IPS-18c (cell line): Measurements from ENCODE around the gene DDX47.
"Not testable (repeated sequence)": the region's sequence is repeated elsewhere in the genome, so short reads cannot be mapped to it uniquely, and the experiment has no call there.

Source experiments
- H3K4me3 ChIP-seq: 2 replicates; pipeline ENCODE4 v1.7.0; 2013; ENCODE audit warnings: low read depth, mild to moderate bottlenecking, low read length, moderate library complexity; ENCODE audit not compliant: insufficient read depth
- H3K9me3 ChIP-seq: one replicate; pipeline ENCODE4 v1.6.1; 2013; ENCODE audit warnings: mild to moderate bottlenecking, low read length, moderate library complexity; ENCODE audit not compliant: control insufficient read depth, insufficient read depth

The DDX47 gene

GRCh38 chr12:12811343-12811742 is 1.8 kb upstream of the DDX47 start:
- Histone ChIP-seq H3K9me3 (no peaks in the 10 kb centered on the region), H3K4me3 (no peak overlapping the region)

- H3K4me3 ChIP-seq, result no peak overlapping the region
Observed at GRCh38 chr12:12812174-12812573, 972 bp upstream of the DDX47 start.

GRCh38 chr12:12812618-12813119 is 477 bp upstream of the DDX47 start:
- no peaks in the 10 kb centered on the region for H3K9me3 ChIP-seq
- H3K4me3 ChIP-seq, result no peak overlapping the region

More at GRCh38 chr12:12812174-12812573, 972 bp upstream of the DDX47 start:
- no peaks in the 10 kb centered on the region for H3K9me3 ChIP-seq

- Histone ChIP-seq H3K4me3 (no peak overlapping the region), H3K9me3 (no peaks in the 10 kb centered on the region)
Observed at GRCh38 chr12:12817616-12818015, 4.5 kb downstream of the DDX47 start.

GRCh38 chr12:12818701-12819100 is 5.6 kb downstream of the DDX47 start:
- Histone ChIP-seq H3K9me3 (no peaks in the 10 kb centered on the region), H3K4me3 (no peak overlapping the region)

DNA sequence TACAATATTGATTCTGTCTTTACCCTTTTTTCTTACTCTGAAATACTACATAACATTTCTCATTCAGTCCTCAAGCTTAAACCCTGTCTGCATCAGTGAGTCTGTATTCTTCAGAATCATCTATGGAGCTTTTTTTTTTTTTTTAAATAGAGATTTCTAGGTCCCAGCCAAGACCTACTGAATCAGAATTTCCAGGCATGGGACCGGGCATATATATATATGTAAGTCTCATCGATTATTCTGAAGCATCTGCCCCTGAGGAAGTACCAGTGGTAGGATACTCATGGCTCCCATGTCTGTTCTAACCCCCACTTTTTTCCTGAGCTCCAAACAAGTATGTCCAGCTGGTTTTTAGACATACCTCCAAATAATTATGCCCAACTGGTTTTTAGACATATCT is 6.1 kb downstream of the DDX47 start:
- H3K9me3 ChIP-seq, result no peaks in the 10 kb centered on the region
- no peak overlapping the region for H3K4me3 ChIP-seq

DNA sequence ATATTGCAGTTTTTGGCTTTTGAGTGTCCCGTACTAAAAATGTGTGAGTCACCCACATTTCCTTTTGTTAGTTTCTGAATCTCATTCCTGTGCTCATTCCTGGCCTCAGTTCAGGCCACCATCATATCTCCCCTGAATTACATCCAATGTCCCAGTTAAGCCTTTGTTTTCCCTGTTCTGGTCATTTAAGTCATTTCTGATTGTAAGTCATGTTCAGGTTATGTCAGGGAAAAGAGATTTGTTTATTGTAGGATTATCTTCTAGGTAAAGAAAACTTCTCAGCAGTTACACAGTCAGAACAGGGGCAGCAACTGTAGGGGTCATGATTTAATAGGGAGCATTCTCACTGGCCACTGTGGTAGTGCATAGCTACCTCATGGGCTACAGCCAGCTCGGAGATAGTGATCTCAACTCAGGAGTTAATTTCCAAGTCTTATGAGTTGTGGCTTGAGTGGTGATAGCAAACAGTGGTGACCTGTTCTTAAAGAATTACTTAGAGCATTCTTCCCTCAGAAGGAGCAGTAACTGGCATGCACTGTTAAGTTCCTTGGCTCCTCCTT is 6.7 kb downstream of the DDX47 start:
- Histone ChIP-seq H3K4me3 (no peak overlapping the region), H3K9me3 (no peaks in the 10 kb centered on the region)

GRCh38 chr12:12820376-12820775 is 7.2 kb downstream of the DDX47 start:
- not testable (repeated sequence) for H3K9me3 ChIP-seq, H3K4me3 ChIP-seq

GRCh38 chr12:12821975-12822374 is 8.8 kb downstream of the DDX47 start:
- H3K4me3 ChIP-seq, result no peak overlapping the region
- no peaks in the 10 kb centered on the region for H3K9me3 ChIP-seq

- H3K9me3 ChIP-seq, result no peaks in the 10 kb centered on the region
Observed at GRCh38 chr12:12822886-12823285, 9.7 kb downstream of the DDX47 start.

GRCh38 chr12:12823300-12823699 is 10.2 kb downstream of the DDX47 start:
- Histone ChIP-seq H3K9me3 (no peaks in the 10 kb centered on the region), H3K4me3 (no peak overlapping the region)

More at GRCh38 chr12:12822886-12823285, 9.7 kb downstream of the DDX47 start:
- H3K4me3 ChIP-seq, result no peak overlapping the region

DNA sequence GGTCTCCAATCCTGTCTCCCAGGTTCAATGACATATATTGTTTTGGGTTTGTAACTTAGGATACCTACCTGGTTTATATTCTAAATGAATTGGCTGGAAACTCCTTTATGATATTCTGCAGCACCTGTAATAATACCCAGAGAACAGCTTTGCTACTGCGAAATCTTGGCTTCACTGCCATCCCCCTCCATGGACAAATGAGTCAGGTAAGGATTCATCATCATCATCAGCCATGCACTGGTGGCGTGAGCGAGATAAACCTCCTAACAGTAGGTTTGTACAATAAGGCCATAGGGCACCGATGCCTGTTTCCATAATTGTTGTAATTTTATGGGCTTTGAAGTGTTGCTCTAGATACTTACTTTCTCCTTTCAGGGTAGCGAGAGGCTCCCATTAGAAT is 10.7 kb downstream of the DDX47 start:
- Histone ChIP-seq H3K4me3 (no peak overlapping the region), H3K9me3 (no peaks in the 10 kb centered on the region)

GRCh38 chr12:12835378-12836146 is 22.4 kb downstream of the DDX47 start:
- no peaks in the 10 kb centered on the region for H3K9me3 ChIP-seq
- H3K4me3 ChIP-seq, result no peak overlapping the region

DNA sequence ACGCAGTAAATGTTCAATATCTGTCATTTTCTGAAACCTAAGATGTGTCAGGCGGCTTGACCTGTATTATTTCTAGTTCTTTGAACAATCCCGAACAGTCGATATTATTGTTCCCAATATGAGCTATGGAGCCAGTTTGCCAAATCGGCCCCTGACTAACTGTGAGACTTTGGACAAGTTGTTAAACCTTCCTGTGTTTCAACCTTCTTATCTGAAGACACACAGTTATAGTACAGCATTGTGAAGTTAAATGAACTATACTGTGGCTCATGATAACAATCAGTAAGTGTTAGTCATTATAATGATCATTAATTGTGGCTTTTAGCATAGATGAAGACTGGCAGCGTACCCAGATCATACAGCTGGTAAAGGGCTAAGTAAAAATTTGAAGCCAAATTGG is 23.4 kb downstream of the DDX47 start:
- Histone ChIP-seq H3K4me3 (no peak overlapping the region), H3K9me3 (no peaks in the 10 kb centered on the region)

DNA sequence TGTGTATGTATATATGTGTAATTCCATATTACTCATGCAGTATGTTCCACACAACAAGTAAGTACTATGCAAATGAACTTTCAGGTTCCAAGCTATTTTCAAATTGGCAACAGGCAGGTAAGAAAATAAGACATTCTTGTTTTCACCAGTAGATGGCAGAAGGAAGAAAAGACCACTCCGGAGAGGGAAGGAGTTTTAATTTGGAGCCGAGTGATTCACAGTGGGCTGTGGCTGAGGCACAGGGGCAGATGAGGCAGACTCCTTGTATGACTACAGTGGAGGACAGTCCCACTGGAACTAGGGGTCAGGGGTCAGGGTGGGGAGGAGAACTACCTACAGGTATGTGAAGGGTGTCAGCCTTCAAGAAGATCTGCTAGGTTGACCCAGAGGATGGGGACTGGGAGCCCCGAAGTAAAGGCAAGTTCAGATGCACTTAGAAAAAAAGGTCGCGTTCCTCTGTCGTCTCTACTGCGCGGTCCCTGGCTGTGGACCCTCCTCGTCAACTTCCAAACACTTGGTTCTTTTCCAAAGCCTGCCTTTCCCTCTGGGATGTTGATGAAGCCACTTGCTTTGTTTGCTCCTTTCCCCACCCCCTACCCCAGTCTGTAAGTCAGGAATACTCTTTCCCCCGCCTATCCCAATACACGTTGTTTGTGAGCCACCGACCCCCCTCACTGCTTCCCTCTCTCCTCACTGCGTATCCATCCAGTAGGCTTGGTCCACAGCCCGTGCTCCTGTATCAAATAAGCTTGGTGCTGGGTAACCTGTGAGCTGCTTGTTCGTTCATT is 24.1 kb downstream of the DDX47 start:
- no peak overlapping the region for H3K4me3 ChIP-seq

DNA sequence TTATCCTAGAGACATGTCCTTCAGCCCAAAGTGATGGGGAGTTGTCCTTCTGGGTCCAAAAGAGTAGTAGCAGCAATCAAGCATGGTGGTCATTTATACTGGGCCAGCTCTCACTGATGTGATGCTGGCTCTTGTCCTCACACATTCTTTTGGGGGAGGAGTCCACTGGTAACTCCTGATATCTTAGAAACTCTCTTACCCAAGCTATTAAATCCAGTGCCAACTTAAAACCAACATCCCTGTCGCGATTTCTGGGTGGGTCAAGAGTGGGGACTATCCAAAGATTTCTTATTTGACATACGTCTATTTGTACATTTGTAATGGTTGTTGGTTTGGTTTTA is 24.6 kb downstream of the DDX47 start:
- H3K9me3 ChIP-seq, result no peaks in the 10 kb centered on the region
- H3K4me3 ChIP-seq, result no peak overlapping the region

More for the DNA sequence above, 24.1 kb downstream of the DDX47 start:
- H3K9me3 ChIP-seq, result no peaks in the 10 kb centered on the region

GRCh38 chr12:12839003-12839395 is 25.9 kb downstream of the DDX47 start:
- Histone ChIP-seq H3K4me3 (no peak overlapping the region), H3K9me3 (no peaks in the 10 kb centered on the region)

GRCh38 chr12:12839439-12839838 is 26.3 kb downstream of the DDX47 start:
- not testable (repeated sequence) for H3K9me3 ChIP-seq, H3K4me3 ChIP-seq
